ENCODE data around the gene GDAP2.

DNA sequence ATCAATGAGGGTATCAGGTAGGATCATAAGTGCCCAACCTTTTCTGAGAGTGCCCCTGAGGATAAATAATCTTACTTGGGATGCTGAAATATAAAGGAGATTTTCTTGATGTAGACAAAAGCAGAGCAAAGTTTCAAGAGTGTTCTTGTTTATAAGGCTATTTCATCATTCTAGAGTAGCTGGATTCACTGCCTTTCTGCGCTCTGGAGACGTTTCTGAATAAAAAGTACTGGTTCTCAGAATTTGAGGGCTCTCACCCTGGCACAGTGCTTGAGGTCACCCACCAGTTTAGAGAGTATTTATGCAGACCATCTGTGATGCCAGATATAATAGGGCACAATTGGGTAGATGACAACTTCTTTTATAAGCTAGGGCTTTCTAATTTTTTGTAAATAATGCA is 103.3 kb downstream of the GDAP2 start:
- TF ChIP-seq MYC (IDR thresholded peaks at IDR 0.05; ENCODE audit: low read depth, low read length) (no peak), GATA2 (IDR thresholded peaks at IDR 0.05; ENCODE audit: insufficient read depth, insufficient read length, low read depth, low read length) (no peak), EZH2 (IDR thresholded peaks at IDR 0.05; ENCODE audit: borderline replicate concordance, low read depth, low read length, severe bottlenecking) (no peak), POLR2AphosphoS5 (IDR thresholded peaks at IDR 0.05; ENCODE audit: insufficient read depth, low read depth, low read length) (no peak), POLR2A (IDR thresholded peaks at IDR 0.05; ENCODE audit: low read depth, low read length) (no peak)
- TF ChIP-seq, protein P1, sequence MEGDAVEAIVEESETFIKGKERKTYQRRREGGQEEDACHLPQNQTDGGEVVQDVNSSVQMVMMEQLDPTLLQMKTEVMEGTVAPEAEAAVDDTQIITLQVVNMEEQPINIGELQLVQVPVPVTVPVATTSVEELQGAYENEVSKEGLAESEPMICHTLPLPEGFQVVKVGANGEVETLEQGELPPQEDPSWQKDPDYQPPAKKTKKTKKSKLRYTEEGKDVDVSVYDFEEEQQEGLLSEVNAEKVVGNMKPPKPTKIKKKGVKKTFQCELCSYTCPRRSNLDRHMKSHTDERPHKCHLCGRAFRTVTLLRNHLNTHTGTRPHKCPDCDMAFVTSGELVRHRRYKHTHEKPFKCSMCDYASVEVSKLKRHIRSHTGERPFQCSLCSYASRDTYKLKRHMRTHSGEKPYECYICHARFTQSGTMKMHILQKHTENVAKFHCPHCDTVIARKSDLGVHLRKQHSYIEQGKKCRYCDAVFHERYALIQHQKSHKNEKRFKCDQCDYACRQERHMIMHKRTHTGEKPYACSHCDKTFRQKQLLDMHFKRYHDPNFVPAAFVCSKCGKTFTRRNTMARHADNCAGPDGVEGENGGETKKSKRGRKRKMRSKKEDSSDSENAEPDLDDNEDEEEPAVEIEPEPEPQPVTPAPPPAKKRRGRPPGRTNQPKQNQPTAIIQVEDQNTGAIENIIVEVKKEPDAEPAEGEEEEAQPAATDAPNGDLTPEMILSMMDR (IDR thresholded peaks at IDR 0.05; ENCODE audit: extremely low read depth in 1 of 2, insufficient read depth in 1 of 2, low read depth in 1 of 2, low read length in 2 of 2) = no peak
- TF ChIP-seq, protein P2, sequence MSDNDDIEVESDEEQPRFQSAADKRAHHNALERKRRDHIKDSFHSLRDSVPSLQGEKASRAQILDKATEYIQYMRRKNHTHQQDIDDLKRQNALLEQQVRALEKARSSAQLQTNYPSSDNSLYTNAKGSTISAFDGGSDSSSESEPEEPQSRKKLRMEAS (IDR thresholded peaks at IDR 0.05; ENCODE audit: insufficient read depth, insufficient read length) = no peak

Measured in endothelial cell of umbilical vein (primary cell).